ENCODE results near the gene ZNF469.

Gene ZNF469

GRCh38 chr16:88382491-88383400 lies at the start of gene ZNF469:
Gene ZNF469 (plus strand): TSS chr16:88382959. CDS start chr16:88427471, 44,512 bp downstream.
- no peak for DNase-seq

GRCh38 chr16:88333848-88334777 lies 48.6 kb upstream of the ZNF469 start:
- no peak for DNase-seq

- no peak for DNase-seq
These were observed 47.7 kb upstream of the ZNF469 start for GRCh38 chr16:88334778-88335720.

GRCh38 chr16:88337021-88337420 lies 45.7 kb upstream of the ZNF469 start:
- DNase-seq: no peak

- no peak for DNase-seq
These were observed 45.2 kb upstream of the ZNF469 start for GRCh38 chr16:88337538-88337937.

GRCh38 chr16:88338111-88338510 lies 44.6 kb upstream of the ZNF469 start:
- DNase-seq: no peak

- DNase-seq: no peak
These were observed 43.9 kb upstream of the ZNF469 start for GRCh38 chr16:88338896-88339295.

- no peak for DNase-seq
These were observed 42.6 kb upstream of the ZNF469 start for GRCh38 chr16:88339930-88340754.

- no peak for DNase-seq
These were observed 42.0 kb upstream of the ZNF469 start for GRCh38 chr16:88340755-88341150.

GRCh38 chr16:88341551-88342290 lies 41.0 kb upstream of the ZNF469 start:
- no peak for DNase-seq

GRCh38 chr16:88342491-88342890 lies 40.3 kb upstream of the ZNF469 start:
- no peak for DNase-seq

- DNase-seq: no peak
These were observed 39.4 kb upstream of the ZNF469 start for GRCh38 chr16:88343271-88343791.

GRCh38 chr16:88344411-88345030 lies 38.2 kb upstream of the ZNF469 start:
- DNase-seq: no peak

- DNase-seq: no peak
These were observed 37.6 kb upstream of the ZNF469 start for GRCh38 chr16:88345031-88345720.

GRCh38 chr16:88345721-88346560 lies 36.8 kb upstream of the ZNF469 start:
- no peak for DNase-seq

GRCh38 chr16:88346680-88347505 lies 35.9 kb upstream of the ZNF469 start:
- DNase-seq: no peak

- no peak for DNase-seq
These were observed 34.9 kb upstream of the ZNF469 start for GRCh38 chr16:88347656-88348376.

Data from NCI-H2029 (cell line).